Heart left ventricle (tissue), 16 donors: ENCODE data around the gene CNIH3. TPM values are rescaled to one million over a fixed set of nuclear protein-coding genes. Genes with fewer than 3 reads are reported as not detected.

Experiments used
- ATAC-seq, 4 donors: fragments of 200-7000 bp; cut with Tn5 transposase; one replicate each; pipeline ENCODE4 v1.9.1; 2020 to 2022; ENCODE audit warnings: moderate library complexity in 4 of 4, mild to moderate bottlenecking in 3 of 4, moderate number of reproducible peaks in 1 of 4
- DNase-seq, 5 donors: peaks; one replicate each; pipeline ENCODE4 v3.0.0-alpha.2; 2020
- H3K27ac ChIP-seq, 12 donors: fragments of 200-600 bp; sonication (generic) in 4 of 12; one replicate each; pipeline versions ENCODE4 v1.5.0 to v1.8.0; 2016 to 2022; ENCODE audit warnings: mild to moderate bottlenecking in 2 of 12
- H3K27me3 ChIP-seq, 9 donors: fragments of 200-600 bp; sonication (generic) in 2 of 9; one replicate each; pipeline versions ENCODE4 v1.5.1 to v1.8.0; 2016 to 2022; ENCODE audit warnings: mild to moderate bottlenecking in 3 of 9
- H3K36me3 ChIP-seq, 9 donors: fragments of 200-600 bp; sonication (generic) in 2 of 9; one replicate each; pipeline versions ENCODE4 v1.5.0 to v1.8.0; 2018 to 2022; ENCODE audit warnings: mild to moderate bottlenecking in 2 of 9
- H3K4me1 ChIP-seq, 12 donors: fragments of 200-600 bp; sonication (generic) in 4 of 12; one replicate each; pipeline versions ENCODE4 v1.5.0 to v1.8.0; 2016 to 2022; ENCODE audit warnings: mild to moderate bottlenecking in 3 of 12
- H3K4me3 ChIP-seq, 12 donors: fragments of 200-600 bp; sonication (generic) in 4 of 12; one replicate each; pipeline versions ENCODE4 v1.5.0 to v1.8.0; 2017 to 2022; ENCODE audit warnings: mild to moderate bottlenecking in 9 of 12, moderate library complexity in 4 of 12
- H3K9me3 ChIP-seq, 12 donors: fragments of 200-600 bp; sonication (generic) in 4 of 12; one replicate each; pipeline versions ENCODE4 v1.5.0 to v1.8.0; 2016 to 2022; ENCODE audit warnings: mild to moderate bottlenecking in 1 of 12
- POLR2A ChIP-seq, 2 donors: fragments of 450-650 bp; IDR thresholded peaks; one replicate each; pipeline ENCODE4 v1.6.1; 2017; ENCODE audit warnings: antibody characterized with exemption in 2 of 2, mild to moderate bottlenecking in 2 of 2, moderate library complexity in 2 of 2
- WGBS, 4 donors: extraction: QIAGEN DNeasy Blood & Tissue Kit in 2 of 4; methylation state at CpG; one replicate each; pipeline versions ENCODE4 v1.1.5 to v1.1.7; 2013 to 2018; 5-methylcytosine and 5-hydroxymethylcytosine counted together
- intact Hi-C, 10 donors: fragments of 100-400 bp; cut with DNase I; formaldehyde crosslinking; loops; one replicate each; pipeline versions ENCODE4 v1.11.1 to v1.14.2; 2022
- polyA plus RNA-seq, 2 donors: library from polyadenylated mRNA; stranded (reverse); fragments of 200-250 nt; gene quantifications; one replicate each; pipeline ENCODE4 v1.2.3, GENCODE V29; 2013
- total RNA-seq, 9 donors: library from RNA; depleted of rRNA in 2 of 9; stranded (reverse); fragments of >200 nt in 2 of 9; fragmentation: NEBNext Ultra II Directional in 3 of 9; extraction: Animal tissue kit (Norgen Biotek cat#: 25700) in 3 of 9; gene quantifications; one replicate each; pipeline versions ENCODE4 v1.1.0 to v1.2.4, GENCODE V29; 2016 to 2023
- TF ChIP-seq, protein P1 (sequence below), 12 donors: fragments of 200-600 bp; sonication (generic) in 4 of 12; IDR thresholded peaks; one replicate each; pipeline versions ENCODE4 v1.5.0 to v1.8.0; 2018 to 2022; ENCODE audit warnings: antibody characterized with exemption in 12 of 12, mild to moderate bottlenecking in 5 of 12
- donor health status: ischemic (EF 13 %, LVEDD 7.1; RV severe dilation, severe dysfunction).
- donor health status: healthy with polysubstance abuse.
- donor health status: DM: no; HTN: yes; CAD: no.
- donor health status: DM: no; HTN: no; CAD: no.
- donor health status: ischemic (EF 25% LVEDD 6.9; RV normal size, moderate dysfunction).
- donor health status: ischemic (EF 25% LVEDD 5.7; RV mildly dilated, moderate dysfunction).
- donor health status: healthy.
- donor health status: DM: yes; HTN: yes; CAD: no.
- donor health status: ischemic (EF 35%, LVEDD 5.7; RV mildly dilated, moderate dysfunction).
- donor health status: nonischemic (EF 11% LVEDD 7.7; RV severe dilation, severe dysfunction).
- donor health status: DM: yes; HTN: yes; CAD: no.
- donor health status: PGD.
- donor health status: ischemic (EF 29% LVEDD 5.4; RV normal size, mild dysfunction).
- donor health status: nonischemic (EF 23%, LVEDD 6.1; RV moderate dilation, normal function).

CNIH3 gene
- total and polyA plus RNA-seq, 11 donors, result 0.34 to 2.6 (median 0.62) TPM; not detected in 2

- peaks cover 0 to 3% (median 0%) of the 10 kb centered on the region in 12 donors for H3K4me1 ChIP-seq
- intact Hi-C loops, result no loop called here
- no peaks in the 10 kb centered on the region for H3K36me3 ChIP-seq
- H3K9me3 ChIP-seq, result no peaks in the 10 kb centered on the region
- no peak for DNase-seq
- peak in 1 of 4 donors; percentile 18 for ATAC-seq
- H3K27ac ChIP-seq, result no peak overlapping the region
- 89 to 97% (median 94%) methylated on average over 2 of the region's 2 CpGs for WGBS, 4 donors
- H3K27me3 ChIP-seq, result no peaks in the 10 kb centered on the region
- no peak overlapping the region for H3K4me3 ChIP-seq
- TF ChIP-seq, protein P1, sequence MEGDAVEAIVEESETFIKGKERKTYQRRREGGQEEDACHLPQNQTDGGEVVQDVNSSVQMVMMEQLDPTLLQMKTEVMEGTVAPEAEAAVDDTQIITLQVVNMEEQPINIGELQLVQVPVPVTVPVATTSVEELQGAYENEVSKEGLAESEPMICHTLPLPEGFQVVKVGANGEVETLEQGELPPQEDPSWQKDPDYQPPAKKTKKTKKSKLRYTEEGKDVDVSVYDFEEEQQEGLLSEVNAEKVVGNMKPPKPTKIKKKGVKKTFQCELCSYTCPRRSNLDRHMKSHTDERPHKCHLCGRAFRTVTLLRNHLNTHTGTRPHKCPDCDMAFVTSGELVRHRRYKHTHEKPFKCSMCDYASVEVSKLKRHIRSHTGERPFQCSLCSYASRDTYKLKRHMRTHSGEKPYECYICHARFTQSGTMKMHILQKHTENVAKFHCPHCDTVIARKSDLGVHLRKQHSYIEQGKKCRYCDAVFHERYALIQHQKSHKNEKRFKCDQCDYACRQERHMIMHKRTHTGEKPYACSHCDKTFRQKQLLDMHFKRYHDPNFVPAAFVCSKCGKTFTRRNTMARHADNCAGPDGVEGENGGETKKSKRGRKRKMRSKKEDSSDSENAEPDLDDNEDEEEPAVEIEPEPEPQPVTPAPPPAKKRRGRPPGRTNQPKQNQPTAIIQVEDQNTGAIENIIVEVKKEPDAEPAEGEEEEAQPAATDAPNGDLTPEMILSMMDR (IDR thresholded peaks at IDR 0.05), result no peak
- TF ChIP-seq POLR2A (IDR thresholded peaks at IDR 0.05), result no peak
Measured at GRCh38 chr1:224774378-224774777, 158.3 kb downstream of the CNIH3 start.

GRCh38 chr1:224777180-224777579 is 161.1 kb downstream of the CNIH3 start:
- DNase-seq (no peak), ATAC-seq (no peak)
- intact Hi-C loops, result no loop called here
- Histone ChIP-seq H3K27me3 (no peaks in the 10 kb centered on the region), H3K4me1 (no peaks in the 10 kb centered on the region), H3K27ac (no peak overlapping the region), H3K36me3 (no peaks in the 10 kb centered on the region), H3K9me3 (no peaks in the 10 kb centered on the region), H3K4me3 (no peak overlapping the region)
- 81 to 87% (median 85%) methylated on average over 2 of the region's 2 CpGs for WGBS, 4 donors
- TF ChIP-seq, protein P1 (IDR thresholded peaks at IDR 0.05), result no peak
- no peak for TF ChIP-seq POLR2A (IDR thresholded peaks at IDR 0.05)

GRCh38 chr1:224779536-224779935 is 163.4 kb downstream of the CNIH3 start:
- ATAC-seq (no peak), DNase-seq (no peak)
- intact Hi-C loops, result no loop called here
- no peaks in the 10 kb centered on the region for H3K9me3 ChIP-seq
- H3K27ac ChIP-seq, result no peak overlapping the region
- no peaks in the 10 kb centered on the region for H3K27me3 ChIP-seq
- H3K4me1 ChIP-seq, result peaks cover 0 to 15% (median 6%) of the 10 kb centered on the region in 12 donors
- H3K4me3 ChIP-seq, result no peak overlapping the region
- no peaks in the 10 kb centered on the region for H3K36me3 ChIP-seq
- TF ChIP-seq POLR2A (IDR thresholded peaks at IDR 0.05), result no peak
- TF ChIP-seq, protein P1 (IDR thresholded peaks at IDR 0.05), result no peak

- TF ChIP-seq POLR2A (IDR thresholded peaks at IDR 0.05), result no peak
- TF ChIP-seq, protein P1 (IDR thresholded peaks at IDR 0.05), result no peak
Measured at GRCh38 chr1:224780736-224781135, 164.6 kb downstream of the CNIH3 start.

More at GRCh38 chr1:224780736-224781135, 164.6 kb downstream of the CNIH3 start:
- Histone ChIP-seq H3K27ac (no peak overlapping the region), H3K36me3 (no peaks in the 10 kb centered on the region), H3K4me1 (peaks cover 0 to 22% (median 7%) of the 10 kb centered on the region in 12 donors), H3K27me3 (no peaks in the 10 kb centered on the region), H3K4me3 (no peak overlapping the region), H3K9me3 (no peaks in the 10 kb centered on the region)
- ATAC-seq (no peak), DNase-seq (no peak)
- 26 to 46% (median 44%) methylated on average over 5 of the region's 5 CpGs for WGBS, 4 donors
- intact Hi-C loops, result no loop called here
